GM19468 (cell line): ENCODE data around the gene BLOC1S5.

Experiments
- ATAC-seq: cut with Tn5 transposase; IDR thresholded peaks from one replicate; pipeline ENCODE4 v1.9.1; 2021; ENCODE audit warnings: mild to moderate bottlenecking, moderate library complexity, moderate number of reproducible peaks; ENCODE audit not compliant: unreplicated experiment; ENCODE audit errors: extremely low read depth

BLOC1S5 gene

GRCh38 chr6:8082954-8083858 lies 19.0 kb upstream of the BLOC1S5 start:
- no peak for ATAC-seq

- no peak for ATAC-seq
These were observed 18.4 kb upstream of the BLOC1S5 start for GRCh38 chr6:8082572-8082953.

- ATAC-seq = no peak
These were observed 16.4 kb upstream of the BLOC1S5 start for GRCh38 chr6:8080362-8081151.

GRCh38 chr6:8079126-8079525 lies 14.9 kb upstream of the BLOC1S5 start:
- no peak for ATAC-seq

- no peak for ATAC-seq
These were observed 13.8 kb upstream of the BLOC1S5 start for GRCh38 chr6:8077991-8078390.

- no peak for ATAC-seq
These were observed 11.5 kb upstream of the BLOC1S5 start for GRCh38 chr6:8075704-8076103.

GRCh38 chr6:8075185-8075584 lies 11.0 kb upstream of the BLOC1S5 start:
- no peak for ATAC-seq

GRCh38 chr6:8074213-8074612 lies 10.0 kb upstream of the BLOC1S5 start:
- no peak for ATAC-seq

GRCh38 chr6:8073758-8074157 lies 9.6 kb upstream of the BLOC1S5 start:
- ATAC-seq = no peak

GRCh38 chr6:8070718-8071117 lies 6.5 kb upstream of the BLOC1S5 start:
- no peak for ATAC-seq

- ATAC-seq = no peak
These were observed 5.6 kb upstream of the BLOC1S5 start for GRCh38 chr6:8069631-8070284.

GRCh38 chr6:8069151-8069550 lies 5.0 kb upstream of the BLOC1S5 start:
- ATAC-seq = no peak

- no peak for ATAC-seq
These were observed 1.9 kb upstream of the BLOC1S5 start for GRCh38 chr6:8066108-8066507.

GRCh38 chr6:8065519-8065911 lies 1.3 kb upstream of the BLOC1S5 start:
- ATAC-seq = no peak

- ATAC-seq = no peak
These were observed 689 bp upstream of the BLOC1S5 start for GRCh38 chr6:8064638-8065518.

GRCh38 chr6:8061736-8062135 lies 2.5 kb downstream of the BLOC1S5 start:
- no peak for ATAC-seq

- no peak for ATAC-seq
These were observed 3.8 kb downstream of the BLOC1S5 start for GRCh38 chr6:8060346-8060745.

GRCh38 chr6:8059129-8059528 lies 5.1 kb downstream of the BLOC1S5 start:
- ATAC-seq = no peak

- no peak for ATAC-seq
These were observed 6.4 kb downstream of the BLOC1S5 start for GRCh38 chr6:8057793-8058192.

- ATAC-seq = no peak
These were observed 6.9 kb downstream of the BLOC1S5 start for GRCh38 chr6:8057263-8057662.
